HG03066 (cell line): Measurements from ENCODE around the gene BAK1.

Source experiments
- ATAC-seq: cut with Tn5 transposase; IDR thresholded peaks from one replicate; pipeline ENCODE4 v1.9.1; 2021; ENCODE audit warnings: low read depth; ENCODE audit not compliant: unreplicated experiment

Gene BAK1

GRCh38 chr6:33588894-33589293 is 8.8 kb upstream of the BAK1 start:
- ATAC-seq, result no peak

- no peak for ATAC-seq
These were observed 7.5 kb upstream of the BAK1 start for GRCh38 chr6:33587529-33587928.

- no peak for ATAC-seq
These were observed 6.1 kb upstream of the BAK1 start for GRCh38 chr6:33586108-33586640.

- no peak for ATAC-seq
These were observed 5.5 kb upstream of the BAK1 start for GRCh38 chr6:33585403-33586107.

GRCh38 chr6:33584700-33585402 is 4.8 kb upstream of the BAK1 start:
- no peak for ATAC-seq

- no peak for ATAC-seq
These were observed 3.6 kb upstream of the BAK1 start for GRCh38 chr6:33583591-33584155.

- ATAC-seq, result no peak
These were observed 1.1 kb upstream of the BAK1 start for GRCh38 chr6:33581186-33581585.

GRCh38 chr6:33578588-33579011 is 1.5 kb downstream of the BAK1 start:
- no peak for ATAC-seq

- ATAC-seq, result no peak
These were observed 1.9 kb downstream of the BAK1 start for GRCh38 chr6:33578164-33578563.

- ATAC-seq, result no peak
These were observed 2.4 kb downstream of the BAK1 start for GRCh38 chr6:33577718-33578117.

GRCh38 chr6:33577106-33577535 is 3.0 kb downstream of the BAK1 start:
- no peak for ATAC-seq

GRCh38 chr6:33576668-33577067 is 3.4 kb downstream of the BAK1 start:
- no peak for ATAC-seq

GRCh38 chr6:33575211-33575610 is 4.9 kb downstream of the BAK1 start:
- no peak for ATAC-seq

GRCh38 chr6:33571637-33572316 is 8.3 kb downstream of the BAK1 start:
- ATAC-seq, result no peak

- peak; percentile 81 for ATAC-seq
These were observed 9.1 kb downstream of the BAK1 start for GRCh38 chr6:33570806-33571636.

- ATAC-seq, result no peak
These were observed 11.1 kb downstream of the BAK1 start for GRCh38 chr6:33568826-33569570.

- ATAC-seq, result no peak
These were observed 12.2 kb downstream of the BAK1 start for GRCh38 chr6:33567836-33568235.

GRCh38 chr6:33566182-33567084 is 13.6 kb downstream of the BAK1 start:
- no peak for ATAC-seq
